Hepatocyte (in vitro differentiated cells): ENCODE measurements around the gene CRABP1. TPM values are rescaled to one million over a fixed set of nuclear protein-coding genes. Genes with fewer than 3 reads are reported as not detected.

Experiments
- DNase-seq: peaks from one replicate; pipeline ENCODE4 v3.0.0-alpha.2; 2016; ENCODE audit warnings: low spot score
- H2AFZ ChIP-seq: fragments of 200-600 bp; sonication (generic); 2 replicates; pipeline ENCODE4 v1.6.0; 2016; ENCODE audit warnings: antibody characterized with exemption, mild to moderate bottlenecking
- H3K27ac ChIP-seq: fragments of 200-600 bp; sonication (generic); 2 replicates; pipeline ENCODE4 v1.5.1; 2016; ENCODE audit warnings: mild to moderate bottlenecking
- H3K27me3 ChIP-seq: fragments of 200-600 bp; sonication (generic); 2 replicates; pipeline ENCODE4 v1.6.1; 2016
- H3K36me3 ChIP-seq: fragments of 200-600 bp; sonication (generic); replicated peaks from 2 replicates; pipeline ENCODE4 v1.5.1; 2016; ENCODE audit warnings: low read depth; ENCODE audit not compliant: insufficient read depth
- H3K4me1 ChIP-seq: fragments of 200-600 bp; sonication (generic); 2 replicates; pipeline ENCODE4 v1.5.1; 2016; ENCODE audit warnings: mild to moderate bottlenecking, moderate library complexity; ENCODE audit not compliant: insufficient read depth
- H3K4me2 ChIP-seq: fragments of 200-600 bp; sonication (generic); 2 replicates; pipeline ENCODE4 v1.6.0; 2016
- H3K4me3 ChIP-seq: fragments of 200-600 bp; sonication (generic); 2 replicates; pipeline ENCODE4 v1.5.1; 2016; ENCODE audit warnings: mild to moderate bottlenecking
- H3K79me2 ChIP-seq: fragments of 200-600 bp; sonication (generic); 2 replicates; pipeline ENCODE4 v1.6.0; 2017; ENCODE audit warnings: mild to moderate bottlenecking
- H3K9me2 ChIP-seq: fragments of 200-600 bp; sonication (generic); replicated peaks from 2 replicates; pipeline ENCODE4 v1.6.0; 2017; ENCODE audit warnings: mild to moderate bottlenecking; ENCODE audit not compliant: insufficient read depth
- H3K9me3 ChIP-seq: fragments of 200-600 bp; sonication (generic); 2 replicates; pipeline ENCODE4 v1.5.1; 2016; ENCODE audit warnings: low read depth, mild to moderate bottlenecking
- H4K20me1 ChIP-seq: fragments of 200-600 bp; sonication (generic); 2 replicates; pipeline ENCODE4 v1.6.0; 2016; ENCODE audit warnings: mild to moderate bottlenecking; ENCODE audit not compliant: insufficient read depth, poor library complexity, severe bottlenecking
- EZH2 ChIP-seq: fragments of 200-600 bp; sonication (generic); IDR thresholded peaks from 2 replicates; pipeline ENCODE4 v1.6.1; 2016; ENCODE audit warnings: antibody characterized with exemption, mild to moderate bottlenecking, borderline replicate concordance
- EZH2phosphoT487 ChIP-seq: fragments of 200-600 bp; sonication (generic); IDR thresholded peaks from one replicate; pipeline ENCODE4 v1.6.1; 2018; ENCODE audit warnings: antibody characterized with exemption, mild to moderate bottlenecking, low read depth, moderate library complexity; ENCODE audit not compliant: unreplicated experiment, severe bottlenecking
- WGBS: methylation state at CpG from one replicate; pipeline ENCODE4 v1.1.6; 2016; ENCODE audit warnings: low lambda C conversion rate; ENCODE audit errors: missing lambda C conversion rate; 5-methylcytosine and 5-hydroxymethylcytosine counted together
- polyA plus RNA-seq: library from polyadenylated mRNA; unstranded; fragments of >200 nt; fragmentation: Nextera tagmentation; extraction: Ambion mirVana; gene quantifications from 2 replicates; pipeline ENCODE4 v1.2.1, GENCODE V29; 2016
- total RNA-seq: library from RNA; depleted of rRNA; stranded (reverse); fragments of >200 nt; gene quantifications from 2 replicates; pipeline ENCODE4 v1.2.3, GENCODE V29; 2014
- TF ChIP-seq, protein P1 (sequence below): fragments of 200-600 bp; sonication (generic); IDR thresholded peaks from 2 replicates; pipeline ENCODE4 v1.5.1; 2016; ENCODE audit warnings: antibody characterized with exemption, mild to moderate bottlenecking; ENCODE audit not compliant: poor library complexity

CRABP1 gene
- total and polyA plus RNA-seq, 2 experiments from 2014 or later = 140 to 179 TPM

DNA sequence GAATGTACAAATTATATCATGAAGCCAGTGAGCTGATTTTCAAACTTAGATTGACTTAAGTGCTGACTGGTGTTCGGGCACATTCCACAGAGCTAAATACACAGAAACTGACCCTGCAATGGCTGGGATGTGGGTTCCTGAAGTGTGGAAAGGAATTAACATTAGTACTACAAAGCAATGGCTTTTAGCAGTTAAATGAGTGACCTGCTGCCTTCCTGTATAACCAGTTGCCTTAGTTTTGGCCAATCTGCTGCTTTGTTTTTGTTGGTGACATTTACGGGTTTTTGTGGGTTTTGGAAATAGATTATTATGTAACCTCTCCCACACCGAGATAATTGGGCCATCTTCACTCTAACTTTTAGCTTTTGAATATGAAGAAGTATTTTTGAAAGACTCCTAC lies 38.3 kb upstream of the CRABP1 start:
- H3K9me2 ChIP-seq = no peaks in the 10 kb centered on the region
- no peak for DNase-seq
- H3K9me3 ChIP-seq = no peaks in the 10 kb centered on the region
- no peak overlapping the region for H2AFZ ChIP-seq
- H3K79me2 ChIP-seq = peaks cover 23% of the 10 kb centered on the region
- no peak overlapping the region for H3K4me3 ChIP-seq
- no peak overlapping the region for H3K27ac ChIP-seq
- 64% methylated on average over 3 of the region's 3 CpGs for WGBS
- no peaks in the 10 kb centered on the region for H3K36me3 ChIP-seq
- H3K4me2 ChIP-seq = no peak overlapping the region
- no peaks in the 10 kb centered on the region for H3K27me3 ChIP-seq
- TF ChIP-seq, protein P1, sequence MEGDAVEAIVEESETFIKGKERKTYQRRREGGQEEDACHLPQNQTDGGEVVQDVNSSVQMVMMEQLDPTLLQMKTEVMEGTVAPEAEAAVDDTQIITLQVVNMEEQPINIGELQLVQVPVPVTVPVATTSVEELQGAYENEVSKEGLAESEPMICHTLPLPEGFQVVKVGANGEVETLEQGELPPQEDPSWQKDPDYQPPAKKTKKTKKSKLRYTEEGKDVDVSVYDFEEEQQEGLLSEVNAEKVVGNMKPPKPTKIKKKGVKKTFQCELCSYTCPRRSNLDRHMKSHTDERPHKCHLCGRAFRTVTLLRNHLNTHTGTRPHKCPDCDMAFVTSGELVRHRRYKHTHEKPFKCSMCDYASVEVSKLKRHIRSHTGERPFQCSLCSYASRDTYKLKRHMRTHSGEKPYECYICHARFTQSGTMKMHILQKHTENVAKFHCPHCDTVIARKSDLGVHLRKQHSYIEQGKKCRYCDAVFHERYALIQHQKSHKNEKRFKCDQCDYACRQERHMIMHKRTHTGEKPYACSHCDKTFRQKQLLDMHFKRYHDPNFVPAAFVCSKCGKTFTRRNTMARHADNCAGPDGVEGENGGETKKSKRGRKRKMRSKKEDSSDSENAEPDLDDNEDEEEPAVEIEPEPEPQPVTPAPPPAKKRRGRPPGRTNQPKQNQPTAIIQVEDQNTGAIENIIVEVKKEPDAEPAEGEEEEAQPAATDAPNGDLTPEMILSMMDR = no peak
- TF ChIP-seq EZH2 (no peak), EZH2phosphoT487 (no peak)
- no peaks in the 10 kb centered on the region for H4K20me1 ChIP-seq
- H3K4me1 ChIP-seq = peaks cover 20% of the 10 kb centered on the region

DNA sequence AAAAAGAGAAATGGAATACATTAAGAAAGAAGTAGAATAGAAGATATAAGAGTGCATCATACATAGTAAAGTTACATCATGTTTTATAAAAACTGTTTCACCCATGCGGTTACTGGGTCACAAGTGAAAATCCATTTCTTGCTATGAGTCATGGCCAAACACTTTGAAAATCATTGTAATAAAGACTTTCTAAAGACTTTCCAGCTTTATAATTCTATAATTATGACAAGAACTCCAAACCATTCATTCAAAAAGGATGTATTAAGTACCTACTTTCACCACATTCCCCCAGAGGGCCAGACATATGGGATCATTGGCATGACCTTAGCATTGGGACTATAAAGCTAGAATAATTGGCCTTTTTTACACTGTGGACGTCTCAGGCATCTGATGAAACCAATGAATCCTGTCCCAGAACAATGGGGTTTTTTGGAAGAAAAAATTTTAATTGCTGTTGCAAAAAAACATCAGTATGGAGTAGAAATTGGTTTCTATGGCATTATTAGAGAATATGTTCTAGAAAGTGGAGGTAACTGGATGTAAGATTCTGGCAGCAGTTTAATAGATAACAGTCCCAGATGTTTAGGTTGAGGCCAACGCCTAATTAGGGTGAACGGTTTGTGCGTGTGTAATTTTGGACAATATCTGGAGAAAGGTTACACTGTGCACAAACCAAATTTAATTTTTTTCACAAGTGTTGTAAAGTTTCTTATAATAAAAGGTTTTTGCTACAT lies 37.4 kb upstream of the CRABP1 start:
- Histone ChIP-seq H3K4me1 (peaks cover 20% of the 10 kb centered on the region), H3K4me2 (peak overlapping the region; percentile 15), H2AFZ (no peak overlapping the region), H3K79me2 (peaks cover 14% of the 10 kb centered on the region), H3K27me3 (no peaks in the 10 kb centered on the region), H3K4me3 (no peak overlapping the region), H3K36me3 (no peaks in the 10 kb centered on the region), H4K20me1 (no peaks in the 10 kb centered on the region), H3K9me2 (no peaks in the 10 kb centered on the region), H3K9me3 (no peaks in the 10 kb centered on the region), H3K27ac (no peak overlapping the region)
- no peak for DNase-seq
- WGBS = 79% methylated on average over 5 of the region's 5 CpGs
- TF ChIP-seq, protein P1 = no peak
- TF ChIP-seq EZH2 (no peak), EZH2phosphoT487 (no peak)

DNA sequence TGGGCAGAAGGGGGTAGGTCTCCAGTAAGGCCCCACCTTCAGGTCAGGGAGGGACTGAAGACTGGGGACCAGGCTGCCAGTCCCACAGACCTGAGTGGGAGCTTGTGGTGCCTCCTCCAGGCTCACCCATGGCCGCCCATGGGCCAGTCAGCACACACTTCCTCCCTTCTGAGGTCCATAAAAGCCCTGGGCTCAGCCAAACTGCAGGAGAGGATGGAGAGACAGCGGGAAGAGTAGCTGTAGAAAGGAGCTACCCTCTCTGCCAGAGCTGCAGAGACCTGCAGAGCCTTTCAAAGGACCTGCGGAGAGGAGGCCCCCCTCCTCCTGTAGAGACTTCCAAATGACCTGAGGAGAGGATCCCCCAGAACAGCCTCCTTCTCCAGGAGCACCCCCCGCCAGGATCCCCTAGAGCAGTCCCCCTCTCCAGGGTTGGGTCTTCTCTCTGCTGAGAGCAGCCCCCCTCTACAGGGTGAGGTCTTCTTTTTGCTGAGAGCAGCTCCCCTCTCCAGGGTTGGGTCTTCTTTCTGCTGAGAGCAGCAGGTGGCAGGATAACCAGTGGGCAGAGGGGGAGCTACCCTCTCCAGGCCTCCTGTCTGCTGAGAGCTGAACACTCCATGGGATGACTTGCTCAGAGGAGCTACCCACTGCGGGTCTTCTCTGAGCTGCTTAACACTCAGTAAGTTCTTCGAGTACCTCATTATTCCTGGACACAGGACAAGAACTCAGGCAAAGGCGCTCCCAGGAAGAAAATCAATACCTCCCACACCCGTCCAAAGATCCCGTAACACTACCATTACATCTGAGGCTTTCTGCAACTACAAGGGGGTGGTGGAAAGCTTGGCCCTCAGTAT lies 35.7 kb upstream of the CRABP1 start:
- Histone ChIP-seq H3K9me3 (no peaks in the 10 kb centered on the region), H3K36me3 (no peaks in the 10 kb centered on the region), H3K27ac (peak overlapping the region; percentile 84), H3K4me2 (no peak overlapping the region), H3K27me3 (no peaks in the 10 kb centered on the region), H3K9me2 (no peaks in the 10 kb centered on the region), H3K4me3 (no peak overlapping the region), H2AFZ (no peak overlapping the region), H3K79me2 (no peaks in the 10 kb centered on the region), H4K20me1 (no peaks in the 10 kb centered on the region), H3K4me1 (peaks cover 14% of the 10 kb centered on the region)
- TF ChIP-seq EZH2 = no peak
- TF ChIP-seq EZH2phosphoT487 = no peak
- TF ChIP-seq, protein P1 = no peak
- 81% methylated on average over 8 of the region's 9 CpGs for WGBS
- DNase-seq = no peak
